ENCODE results near the gene ZEB2. TPM values are rescaled to one million over a fixed set of nuclear protein-coding genes. Genes with fewer than 3 reads are reported as not detected.

ZEB2 gene
- total RNA-seq, 1 experiment from 2014 or later, result 29.4 TPM

- Histone ChIP-seq H3K79me2 (ENCODE audit: low read length) (no peaks in the 10 kb centered on the region), H3K9me2 (replicated peaks; ENCODE audit: insufficient read depth, low read length) (no peaks in the 10 kb centered on the region), H4K20me1 (ENCODE audit: insufficient read depth, low read depth, low read length) (no peaks in the 10 kb centered on the region), H2AFZ (ENCODE audit: low read length) (no peak overlapping the region), H3K27me3 (ENCODE audit: low read length) (no peaks in the 10 kb centered on the region), H3K36me3 (ENCODE audit: insufficient read depth, low read length) (no peaks in the 10 kb centered on the region), H3K9ac (ENCODE audit: low read length) (no peak overlapping the region), H3K4me3 (ENCODE audit: low read length) (no peak overlapping the region), H3K9me3 (ENCODE audit: low read length) (no peaks in the 10 kb centered on the region), H3K4me1 (ENCODE audit: low read length) (peaks cover 33% of the 10 kb centered on the region), H3K27ac (ENCODE audit: low read length) (no peak overlapping the region), H3K4me2 (ENCODE audit: low read depth, low read length, poor library complexity, severe bottlenecking) (no peak overlapping the region)
- DNase-seq, result no peak
Observed at GRCh38 chr2:144443837-144444817, 75.8 kb downstream of the ZEB2 start.

GRCh38 chr2:144441711-144442141 is 78.2 kb downstream of the ZEB2 start:
- Histone ChIP-seq H3K9ac (ENCODE audit: low read length) (no peak overlapping the region), H3K79me2 (ENCODE audit: low read length) (no peaks in the 10 kb centered on the region), H3K4me1 (ENCODE audit: low read length) (peaks cover 23% of the 10 kb centered on the region), H4K20me1 (ENCODE audit: insufficient read depth, low read depth, low read length) (no peaks in the 10 kb centered on the region), H3K36me3 (ENCODE audit: insufficient read depth, low read length) (no peaks in the 10 kb centered on the region), H3K9me2 (replicated peaks; ENCODE audit: insufficient read depth, low read length) (no peaks in the 10 kb centered on the region), H3K4me2 (ENCODE audit: low read depth, low read length, poor library complexity, severe bottlenecking) (no peak overlapping the region), H3K27me3 (ENCODE audit: low read length) (no peaks in the 10 kb centered on the region), H3K27ac (ENCODE audit: low read length) (no peak overlapping the region), H3K4me3 (ENCODE audit: low read length) (no peak overlapping the region), H3K9me3 (ENCODE audit: low read length) (no peaks in the 10 kb centered on the region), H2AFZ (ENCODE audit: low read length) (no peak overlapping the region)
- no peak for DNase-seq

GRCh38 chr2:144439993-144440392 is 79.9 kb downstream of the ZEB2 start:
- no peaks in the 10 kb centered on the region for H4K20me1 ChIP-seq (ENCODE audit: insufficient read depth, low read depth, low read length)
- no peak overlapping the region for H3K4me2 ChIP-seq (ENCODE audit: low read depth, low read length, poor library complexity, severe bottlenecking)
- H3K9ac ChIP-seq (ENCODE audit: low read length), result no peak overlapping the region
- no peak overlapping the region for H3K27ac ChIP-seq (ENCODE audit: low read length)
- H2AFZ ChIP-seq (ENCODE audit: low read length), result no peak overlapping the region
- peaks cover 23% of the 10 kb centered on the region for H3K4me1 ChIP-seq (ENCODE audit: low read length)
- no peak overlapping the region for H3K4me3 ChIP-seq (ENCODE audit: low read length)
- H3K9me3 ChIP-seq (ENCODE audit: low read length), result no peaks in the 10 kb centered on the region
- no peaks in the 10 kb centered on the region for H3K27me3 ChIP-seq (ENCODE audit: low read length)
- DNase-seq, result no peak
- H3K79me2 ChIP-seq (ENCODE audit: low read length), result no peaks in the 10 kb centered on the region
- no peaks in the 10 kb centered on the region for H3K9me2 ChIP-seq (replicated peaks; ENCODE audit: insufficient read depth, low read length)
- no peaks in the 10 kb centered on the region for H3K36me3 ChIP-seq (ENCODE audit: insufficient read depth, low read length)

GRCh38 chr2:144438801-144439631 is 80.9 kb downstream of the ZEB2 start:
- Histone ChIP-seq H3K27ac (ENCODE audit: low read length) (no peak overlapping the region), H3K9me3 (ENCODE audit: low read length) (no peaks in the 10 kb centered on the region), H3K4me1 (ENCODE audit: low read length) (peaks cover 19% of the 10 kb centered on the region), H3K9ac (ENCODE audit: low read length) (no peak overlapping the region), H4K20me1 (ENCODE audit: insufficient read depth, low read depth, low read length) (no peaks in the 10 kb centered on the region), H3K79me2 (ENCODE audit: low read length) (no peaks in the 10 kb centered on the region), H3K4me3 (ENCODE audit: low read length) (no peak overlapping the region), H3K4me2 (ENCODE audit: low read depth, low read length, poor library complexity, severe bottlenecking) (no peak overlapping the region), H3K36me3 (ENCODE audit: insufficient read depth, low read length) (no peaks in the 10 kb centered on the region), H3K9me2 (replicated peaks; ENCODE audit: insufficient read depth, low read length) (no peaks in the 10 kb centered on the region), H2AFZ (ENCODE audit: low read length) (no peak overlapping the region), H3K27me3 (ENCODE audit: low read length) (no peaks in the 10 kb centered on the region)
- DNase-seq, result no peak

GRCh38 chr2:144437636-144438035 is 82.3 kb downstream of the ZEB2 start:
- H4K20me1 ChIP-seq (ENCODE audit: insufficient read depth, low read depth, low read length), result no peaks in the 10 kb centered on the region
- no peak overlapping the region for H2AFZ ChIP-seq (ENCODE audit: low read length)
- no peaks in the 10 kb centered on the region for H3K9me3 ChIP-seq (ENCODE audit: low read length)
- H3K36me3 ChIP-seq (ENCODE audit: insufficient read depth, low read length), result no peaks in the 10 kb centered on the region
- H3K79me2 ChIP-seq (ENCODE audit: low read length), result no peaks in the 10 kb centered on the region
- H3K27ac ChIP-seq (ENCODE audit: low read length), result no peak overlapping the region
- no peak overlapping the region for H3K4me3 ChIP-seq (ENCODE audit: low read length)
- peaks cover 26% of the 10 kb centered on the region for H3K4me1 ChIP-seq (ENCODE audit: low read length)
- no peaks in the 10 kb centered on the region for H3K9me2 ChIP-seq (replicated peaks; ENCODE audit: insufficient read depth, low read length)
- no peak for DNase-seq
- H3K27me3 ChIP-seq (ENCODE audit: low read length), result no peaks in the 10 kb centered on the region
- H3K4me2 ChIP-seq (ENCODE audit: low read depth, low read length, poor library complexity, severe bottlenecking), result no peak overlapping the region
- no peak overlapping the region for H3K9ac ChIP-seq (ENCODE audit: low read length)

- Histone ChIP-seq H3K27ac (ENCODE audit: low read length) (no peak overlapping the region), H3K36me3 (ENCODE audit: insufficient read depth, low read length) (no peaks in the 10 kb centered on the region), H3K9me3 (ENCODE audit: low read length) (no peaks in the 10 kb centered on the region), H3K9me2 (replicated peaks; ENCODE audit: insufficient read depth, low read length) (no peaks in the 10 kb centered on the region), H3K79me2 (ENCODE audit: low read length) (peaks cover 6% of the 10 kb centered on the region; the same call in 1 of the 2 replicates), H2AFZ (ENCODE audit: low read length) (no peak overlapping the region), H3K4me1 (ENCODE audit: low read length) (peaks cover 42% of the 10 kb centered on the region), H3K9ac (ENCODE audit: low read length) (no peak overlapping the region), H4K20me1 (ENCODE audit: insufficient read depth, low read depth, low read length) (no peaks in the 10 kb centered on the region), H3K27me3 (ENCODE audit: low read length) (no peaks in the 10 kb centered on the region), H3K4me2 (ENCODE audit: low read depth, low read length, poor library complexity, severe bottlenecking) (no peak overlapping the region), H3K4me3 (ENCODE audit: low read length) (no peak overlapping the region)
- no peak for DNase-seq
Observed at GRCh38 chr2:144434425-144435222, 85.3 kb downstream of the ZEB2 start.

GRCh38 chr2:144432921-144433320 is 87.0 kb downstream of the ZEB2 start:
- no peak overlapping the region for H2AFZ ChIP-seq (ENCODE audit: low read length)
- no peak overlapping the region for H3K27ac ChIP-seq (ENCODE audit: low read length)
- DNase-seq, result no peak
- H3K27me3 ChIP-seq (ENCODE audit: low read length), result no peaks in the 10 kb centered on the region
- peaks cover 36% of the 10 kb centered on the region for H3K4me1 ChIP-seq (ENCODE audit: low read length)
- H3K79me2 ChIP-seq (ENCODE audit: low read length), result peaks cover 6% of the 10 kb centered on the region; the same call in 1 of the 2 replicates
- H3K9me3 ChIP-seq (ENCODE audit: low read length), result no peaks in the 10 kb centered on the region
- no peak overlapping the region for H3K4me3 ChIP-seq (ENCODE audit: low read length)
- H3K9me2 ChIP-seq (replicated peaks; ENCODE audit: insufficient read depth, low read length), result no peaks in the 10 kb centered on the region
- no peaks in the 10 kb centered on the region for H4K20me1 ChIP-seq (ENCODE audit: insufficient read depth, low read depth, low read length)
- H3K9ac ChIP-seq (ENCODE audit: low read length), result no peak overlapping the region
- no peak overlapping the region for H3K4me2 ChIP-seq (ENCODE audit: low read depth, low read length, poor library complexity, severe bottlenecking)
- H3K36me3 ChIP-seq (ENCODE audit: insufficient read depth, low read length), result no peaks in the 10 kb centered on the region

Measured in Karpas-422 (cell line).